GM12864 (cell line): Measurements from ENCODE around the gene STAT4.

Source experiments
- DNase-seq: peaks from one replicate; pipeline ENCODE4 v3.0.0-alpha.2; 2011; ENCODE audit warnings: low read depth
- H3K4me3 ChIP-seq: 2 replicates; pipeline ENCODE4 v1.5.1; 2011; ENCODE audit warnings: mild to moderate bottlenecking, low read depth, low read length, control low read depth
- TF ChIP-seq, protein P1 (sequence below): IDR thresholded peaks from 2 replicates; pipeline ENCODE4 v1.5.1; 2011; ENCODE audit warnings: low read depth, mild to moderate bottlenecking, moderate library complexity, low read length, control low read depth, inconsistent platforms; ENCODE audit errors: missing control alignments

The STAT4 gene

DNA sequence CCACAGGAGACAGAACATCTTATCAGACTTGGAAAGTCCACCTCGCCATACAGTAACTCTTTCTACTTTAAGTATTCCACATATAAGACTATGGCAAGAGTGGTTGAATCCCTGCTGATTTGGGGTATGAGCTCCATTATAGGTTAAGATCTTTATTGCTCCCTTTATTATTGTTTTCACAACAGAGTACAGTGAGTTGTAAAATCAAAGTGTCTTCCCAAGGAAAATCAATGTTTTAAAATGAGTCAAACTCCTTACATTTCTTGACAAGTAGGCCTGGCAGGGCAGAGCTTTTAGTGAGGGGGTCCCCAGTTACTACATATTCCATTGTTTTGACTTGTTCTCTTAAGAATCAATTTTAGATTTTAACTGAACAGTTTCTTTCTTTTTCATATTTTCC is 87.2 kb downstream of the STAT4 start:
- DNase-seq = no peak
- H3K4me3 ChIP-seq = no peak overlapping the region
- TF ChIP-seq, protein P1, sequence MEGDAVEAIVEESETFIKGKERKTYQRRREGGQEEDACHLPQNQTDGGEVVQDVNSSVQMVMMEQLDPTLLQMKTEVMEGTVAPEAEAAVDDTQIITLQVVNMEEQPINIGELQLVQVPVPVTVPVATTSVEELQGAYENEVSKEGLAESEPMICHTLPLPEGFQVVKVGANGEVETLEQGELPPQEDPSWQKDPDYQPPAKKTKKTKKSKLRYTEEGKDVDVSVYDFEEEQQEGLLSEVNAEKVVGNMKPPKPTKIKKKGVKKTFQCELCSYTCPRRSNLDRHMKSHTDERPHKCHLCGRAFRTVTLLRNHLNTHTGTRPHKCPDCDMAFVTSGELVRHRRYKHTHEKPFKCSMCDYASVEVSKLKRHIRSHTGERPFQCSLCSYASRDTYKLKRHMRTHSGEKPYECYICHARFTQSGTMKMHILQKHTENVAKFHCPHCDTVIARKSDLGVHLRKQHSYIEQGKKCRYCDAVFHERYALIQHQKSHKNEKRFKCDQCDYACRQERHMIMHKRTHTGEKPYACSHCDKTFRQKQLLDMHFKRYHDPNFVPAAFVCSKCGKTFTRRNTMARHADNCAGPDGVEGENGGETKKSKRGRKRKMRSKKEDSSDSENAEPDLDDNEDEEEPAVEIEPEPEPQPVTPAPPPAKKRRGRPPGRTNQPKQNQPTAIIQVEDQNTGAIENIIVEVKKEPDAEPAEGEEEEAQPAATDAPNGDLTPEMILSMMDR = no peak

DNA sequence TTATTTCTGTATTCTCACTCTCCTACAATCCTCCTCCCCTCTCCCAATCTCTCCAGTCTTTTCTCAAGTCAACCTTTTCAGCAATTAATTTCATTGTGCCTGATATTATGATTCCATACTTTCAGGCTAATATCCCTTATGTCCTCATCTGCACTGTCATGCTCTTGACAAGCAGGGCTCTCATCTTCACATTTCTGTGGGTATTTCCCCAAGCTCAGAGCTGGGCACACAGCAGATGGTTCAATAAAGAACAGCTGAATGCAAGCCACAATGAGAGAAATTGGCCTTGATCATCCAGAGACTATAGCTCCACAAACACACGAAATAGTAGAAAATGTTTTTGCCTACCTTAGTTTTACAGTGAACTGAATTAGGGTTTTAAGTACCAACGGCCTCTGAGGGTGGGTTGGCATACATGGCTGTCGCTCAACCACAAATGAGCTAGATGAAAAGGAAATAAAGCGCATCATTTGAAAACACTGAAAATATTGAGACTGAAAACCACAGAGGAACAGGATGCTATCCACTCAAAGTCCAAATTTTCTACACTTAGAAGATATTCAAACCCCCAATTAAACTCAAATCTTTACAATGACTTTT is 89.3 kb downstream of the STAT4 start:
- no peak overlapping the region for H3K4me3 ChIP-seq
- no peak for DNase-seq
- TF ChIP-seq, protein P1 = no peak

DNA sequence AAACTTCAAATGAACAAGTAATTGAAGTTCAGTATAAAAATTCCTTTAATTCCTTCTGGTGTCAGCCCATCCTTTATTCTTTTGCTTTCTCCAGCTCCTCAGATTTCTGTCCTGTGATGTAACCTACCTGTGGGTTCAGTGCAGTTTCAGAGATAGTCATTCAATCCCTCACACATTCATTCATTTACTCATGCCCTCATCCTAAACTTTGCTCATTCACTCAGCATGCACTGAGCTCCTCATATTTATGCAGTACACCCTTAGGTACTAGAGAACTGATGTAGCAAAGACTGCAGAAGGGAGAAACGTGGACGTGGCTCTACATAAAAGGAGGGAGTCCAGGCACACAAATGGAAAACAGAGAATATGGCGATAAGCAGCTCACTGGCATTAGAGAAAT is 91.5 kb downstream of the STAT4 start:
- TF ChIP-seq, protein P1 = no peak
- no peak overlapping the region for H3K4me3 ChIP-seq
- DNase-seq = no peak

DNA sequence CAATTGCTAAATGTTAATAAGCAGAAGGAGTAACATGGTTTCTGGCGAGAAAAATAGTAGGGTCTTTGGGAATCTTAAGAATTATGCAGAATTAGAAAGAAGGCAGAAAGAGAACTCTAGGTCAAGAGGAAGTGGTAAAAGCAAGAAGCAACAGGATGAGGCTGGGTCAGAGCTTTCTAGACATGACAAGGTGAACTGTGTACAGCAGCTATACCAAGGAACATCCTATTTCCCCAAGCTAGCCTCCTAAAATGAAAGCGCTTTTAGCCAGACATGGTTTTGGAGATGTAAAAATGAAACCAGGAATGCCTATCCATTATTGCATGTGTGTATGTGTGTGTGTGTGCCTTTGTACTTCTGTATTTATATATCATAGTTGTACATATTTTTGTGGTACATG is 94.6 kb downstream of the STAT4 start:
- TF ChIP-seq, protein P1 = no peak
- no peak overlapping the region for H3K4me3 ChIP-seq
- no peak for DNase-seq

DNA sequence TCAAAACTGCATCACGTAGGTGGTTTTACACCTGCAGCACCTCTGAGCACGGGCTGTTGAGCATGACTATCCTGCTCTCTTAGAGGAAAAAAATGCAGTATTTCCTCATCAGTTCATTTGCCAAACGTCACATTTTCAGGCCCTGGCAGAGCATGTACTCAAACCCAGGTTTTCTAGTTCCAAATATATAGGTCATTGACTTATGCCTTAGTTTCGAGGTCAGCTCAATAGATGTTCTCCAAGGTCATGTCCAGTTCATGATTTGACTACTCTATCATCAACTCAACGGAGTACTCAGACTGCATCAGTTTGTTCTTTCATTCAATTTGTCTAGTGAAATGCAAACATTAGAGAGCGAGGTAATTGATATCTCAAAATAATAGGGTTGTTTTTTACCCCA is 97.5 kb downstream of the STAT4 start:
- TF ChIP-seq, protein P1 = no peak
- no peak for DNase-seq
- no peak overlapping the region for H3K4me3 ChIP-seq

DNA sequence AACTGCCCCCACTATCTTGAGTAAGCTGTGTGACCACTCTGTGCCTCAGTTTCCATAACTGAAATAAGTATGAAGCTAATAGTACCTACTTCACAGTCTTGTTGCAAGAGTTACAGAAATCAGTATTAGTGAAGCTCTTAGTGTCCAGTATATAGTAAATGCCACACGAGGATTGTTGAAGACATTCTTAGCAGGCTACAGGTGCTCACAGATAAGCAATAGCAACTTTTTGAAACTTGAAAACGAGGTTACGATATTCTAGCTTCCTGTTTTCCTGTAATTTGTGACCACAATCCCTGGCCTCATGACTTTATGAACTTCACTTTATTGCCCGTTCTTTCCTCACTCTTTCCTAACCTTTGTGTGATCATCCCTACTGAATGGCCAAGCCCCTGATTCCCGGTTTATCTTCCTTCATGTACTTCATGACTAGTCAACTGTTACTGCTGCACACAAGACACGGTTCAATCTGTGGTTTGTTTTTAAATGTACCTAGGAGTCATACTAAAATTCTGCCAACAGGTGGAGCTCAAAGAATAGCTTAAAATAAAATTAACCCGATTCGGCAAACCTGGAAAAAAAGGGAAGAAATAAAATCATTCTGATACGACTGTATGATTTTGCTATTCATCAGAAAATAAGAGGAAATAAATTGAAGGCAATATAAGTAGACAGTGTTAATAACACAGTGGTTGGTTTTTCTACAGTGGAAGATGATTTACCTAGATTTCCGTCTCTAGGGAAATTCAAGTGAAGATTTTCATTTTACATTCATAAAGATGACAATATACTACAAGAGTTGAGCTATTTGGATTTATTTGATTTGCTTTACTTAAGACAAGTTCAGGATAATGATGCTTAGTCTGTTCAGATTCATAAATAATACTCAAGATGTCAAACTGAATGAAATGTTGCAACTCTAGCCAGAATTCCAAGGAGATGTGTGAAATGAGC is 98.7 kb downstream of the STAT4 start:
- H3K4me3 ChIP-seq = no peak overlapping the region
- TF ChIP-seq, protein P1 = peak; percentile 43
- DNase-seq = no peak
